ENCODE results near the gene ZNF77.

- TF ChIP-seq POLR2A (IDR thresholded peaks at IDR 0.05) (no peak), CTCF (IDR thresholded peaks at IDR 0.05) (no peak)
Measured at GRCh38 chr19:2949939-2950285, 5.1 kb upstream of the ZNF77 start.
